ENCODE data around the gene CELA2A.

DNA sequence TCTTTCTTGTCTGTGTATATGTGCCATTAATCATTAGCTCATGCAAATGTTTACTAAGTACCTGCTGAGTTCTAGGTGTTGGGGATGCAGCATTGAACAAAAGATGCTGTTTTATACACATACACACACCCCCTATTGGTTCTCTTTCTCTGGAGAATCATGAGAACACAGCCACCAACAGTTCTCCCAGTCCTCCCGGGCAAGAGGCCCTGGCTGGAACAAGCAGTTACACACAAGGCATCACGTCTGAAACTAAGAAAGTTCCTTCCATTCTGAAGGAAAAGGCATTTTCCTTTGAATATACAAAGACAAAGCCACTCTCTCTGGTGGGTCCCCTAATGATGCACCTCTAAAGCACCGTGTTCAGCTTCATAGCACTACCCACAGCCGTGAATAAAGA, 56.7 kb downstream of the CELA2A start:
- TF ChIP-seq, protein P1, sequence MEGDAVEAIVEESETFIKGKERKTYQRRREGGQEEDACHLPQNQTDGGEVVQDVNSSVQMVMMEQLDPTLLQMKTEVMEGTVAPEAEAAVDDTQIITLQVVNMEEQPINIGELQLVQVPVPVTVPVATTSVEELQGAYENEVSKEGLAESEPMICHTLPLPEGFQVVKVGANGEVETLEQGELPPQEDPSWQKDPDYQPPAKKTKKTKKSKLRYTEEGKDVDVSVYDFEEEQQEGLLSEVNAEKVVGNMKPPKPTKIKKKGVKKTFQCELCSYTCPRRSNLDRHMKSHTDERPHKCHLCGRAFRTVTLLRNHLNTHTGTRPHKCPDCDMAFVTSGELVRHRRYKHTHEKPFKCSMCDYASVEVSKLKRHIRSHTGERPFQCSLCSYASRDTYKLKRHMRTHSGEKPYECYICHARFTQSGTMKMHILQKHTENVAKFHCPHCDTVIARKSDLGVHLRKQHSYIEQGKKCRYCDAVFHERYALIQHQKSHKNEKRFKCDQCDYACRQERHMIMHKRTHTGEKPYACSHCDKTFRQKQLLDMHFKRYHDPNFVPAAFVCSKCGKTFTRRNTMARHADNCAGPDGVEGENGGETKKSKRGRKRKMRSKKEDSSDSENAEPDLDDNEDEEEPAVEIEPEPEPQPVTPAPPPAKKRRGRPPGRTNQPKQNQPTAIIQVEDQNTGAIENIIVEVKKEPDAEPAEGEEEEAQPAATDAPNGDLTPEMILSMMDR (IDR thresholded peaks at IDR 0.05): no peak
- no peak for TF ChIP-seq POLR2AphosphoS5 (IDR thresholded peaks at IDR 0.05; ENCODE audit: low read depth, low read length)
- TF ChIP-seq, protein P2, sequence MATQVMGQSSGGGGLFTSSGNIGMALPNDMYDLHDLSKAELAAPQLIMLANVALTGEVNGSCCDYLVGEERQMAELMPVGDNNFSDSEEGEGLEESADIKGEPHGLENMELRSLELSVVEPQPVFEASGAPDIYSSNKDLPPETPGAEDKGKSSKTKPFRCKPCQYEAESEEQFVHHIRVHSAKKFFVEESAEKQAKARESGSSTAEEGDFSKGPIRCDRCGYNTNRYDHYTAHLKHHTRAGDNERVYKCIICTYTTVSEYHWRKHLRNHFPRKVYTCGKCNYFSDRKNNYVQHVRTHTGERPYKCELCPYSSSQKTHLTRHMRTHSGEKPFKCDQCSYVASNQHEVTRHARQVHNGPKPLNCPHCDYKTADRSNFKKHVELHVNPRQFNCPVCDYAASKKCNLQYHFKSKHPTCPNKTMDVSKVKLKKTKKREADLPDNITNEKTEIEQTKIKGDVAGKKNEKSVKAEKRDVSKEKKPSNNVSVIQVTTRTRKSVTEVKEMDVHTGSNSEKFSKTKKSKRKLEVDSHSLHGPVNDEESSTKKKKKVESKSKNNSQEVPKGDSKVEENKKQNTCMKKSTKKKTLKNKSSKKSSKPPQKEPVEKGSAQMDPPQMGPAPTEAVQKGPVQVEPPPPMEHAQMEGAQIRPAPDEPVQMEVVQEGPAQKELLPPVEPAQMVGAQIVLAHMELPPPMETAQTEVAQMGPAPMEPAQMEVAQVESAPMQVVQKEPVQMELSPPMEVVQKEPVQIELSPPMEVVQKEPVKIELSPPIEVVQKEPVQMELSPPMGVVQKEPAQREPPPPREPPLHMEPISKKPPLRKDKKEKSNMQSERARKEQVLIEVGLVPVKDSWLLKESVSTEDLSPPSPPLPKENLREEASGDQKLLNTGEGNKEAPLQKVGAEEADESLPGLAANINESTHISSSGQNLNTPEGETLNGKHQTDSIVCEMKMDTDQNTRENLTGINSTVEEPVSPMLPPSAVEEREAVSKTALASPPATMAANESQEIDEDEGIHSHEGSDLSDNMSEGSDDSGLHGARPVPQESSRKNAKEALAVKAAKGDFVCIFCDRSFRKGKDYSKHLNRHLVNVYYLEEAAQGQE (IDR thresholded peaks at IDR 0.05; ENCODE audit: insufficient read depth in 1 of 2, low read depth in 2 of 2, low read length in 1 of 2): no peak
- TF ChIP-seq TCF7L2 (IDR thresholded peaks at IDR 0.05; ENCODE audit: low read depth, low read length): no peak
- TF ChIP-seq SIN3A (IDR thresholded peaks at IDR 0.05; ENCODE audit: borderline replicate concordance, insufficient read depth, low read depth, low read length): no peak
